HepG2 (cell line): ENCODE data around the gene ALDH1A1. TPM values are rescaled to one million over a fixed set of nuclear protein-coding genes. Genes with fewer than 3 reads are reported as not detected.

Experiments
- ARNTL ChIP-seq: sonication (generic); formaldehyde crosslinking; IDR thresholded peaks from 2 replicates; pipeline ENCODE4 v1.4.0; 2020; ENCODE audit warnings: mild to moderate bottlenecking, missing genetic modification reagents
- JDP2 ChIP-seq: sonication (generic); formaldehyde crosslinking; IDR thresholded peaks from 2 replicates; pipeline ENCODE4 v1.8.1; 2022; ENCODE audit warnings: missing genetic modification reagents, borderline replicate concordance
- PLSCR1 ChIP-seq: sonication (generic); formaldehyde crosslinking; IDR thresholded peaks from 2 replicates; pipeline ENCODE4 v1.5.0; 2020; ENCODE audit warnings: missing genetic modification reagents, mild to moderate bottlenecking, borderline replicate concordance
- POLR2G ChIP-seq: fragments of 200-400 bp; formaldehyde crosslinking; IDR thresholded peaks from 2 replicates; pipeline ENCODE4 v1.6.1; 2018; ENCODE audit warnings: mild to moderate bottlenecking, low read depth, low read length, moderate library complexity
- SIN3B ChIP-seq: fragments of 150-350 bp; IDR thresholded peaks from 2 replicates; pipeline ENCODE4 v1.6.1; 2014; ENCODE audit warnings: low read length
- TBP ChIP-seq: sonication (generic); formaldehyde crosslinking; IDR thresholded peaks from 2 replicates; pipeline ENCODE4 v1.5.0; 2020; ENCODE audit warnings: missing genetic modification reagents
- USF2 ChIP-seq, 2 experiments: sonication (generic) in 1 of 2; formaldehyde crosslinking in 1 of 2; IDR thresholded peaks; 2 replicates each; pipeline versions ENCODE4 v1.5.1 to v1.6.1; 2011 to 2020; ENCODE audit warnings: borderline replicate concordance in 1 of 2, low read depth in 1 of 2, low read length in 1 of 2, mild to moderate bottlenecking in 1 of 2, missing genetic modification reagents in 1 of 2, moderate library complexity in 1 of 2
- ZBTB42 ChIP-seq: sonication (generic); formaldehyde crosslinking; IDR thresholded peaks from 2 replicates; pipeline ENCODE4 v1.5.0; 2020; ENCODE audit warnings: mild to moderate bottlenecking, missing genetic modification reagents
- ZNF12 ChIP-seq: sonication (generic); formaldehyde crosslinking; IDR thresholded peaks from 2 replicates; pipeline ENCODE4 v1.5.0; 2020; ENCODE audit warnings: missing genetic modification reagents
- ZNF280D ChIP-seq: sonication (generic); formaldehyde crosslinking; IDR thresholded peaks from 2 replicates; pipeline ENCODE4 v1.5.1; 2020; ENCODE audit warnings: mild to moderate bottlenecking, missing genetic modification reagents
- ZNF331 ChIP-seq: sonication (generic); formaldehyde crosslinking; IDR thresholded peaks from 2 replicates; pipeline ENCODE4 v1.4.0; 2020; ENCODE audit warnings: missing genetic modification reagents
- ZNF513 ChIP-seq: sonication (generic); formaldehyde crosslinking; conservative IDR thresholded peaks from 2 replicates; pipeline ENCODE4 v1.5.0; 2020; ENCODE audit warnings: missing genetic modification reagents
- ZXDC ChIP-seq: sonication (generic); formaldehyde crosslinking; IDR thresholded peaks from 2 replicates; pipeline ENCODE4 v1.5.0; 2020; ENCODE audit warnings: mild to moderate bottlenecking, missing genetic modification reagents
- polyA plus RNA-seq, 8 experiments: library from polyadenylated mRNA; depleted of rRNA in 3 of 8; stranded (reverse) in 7 of 8; unstranded in 1 of 8; fragments of >200 nt; fragmentation: Illumina TruSeq in 4 of 8; extraction: Trizol in 4 of 8; gene quantifications; 2 replicates each; pipeline versions ENCODE4 v1.2.1 to v1.2.3, GENCODE V29; 2011 to 2016; ENCODE audit warnings: low read depth in 4 of 8, missing spikeins in 1 of 8, mixed read lengths in 1 of 8; ENCODE audit not compliant: insufficient read depth in 1 of 8
- total RNA-seq, 5 experiments: library from RNA; depleted of rRNA; stranded (reverse); fragments of >200 nt; fragmentation: Illumina TruSeq; extraction: Trizol; gene quantifications; 2 replicates each; pipeline ENCODE4 v1.2.3, GENCODE V29; 2016; ENCODE audit warnings: low read depth in 1 of 5

The ALDH1A1 gene
- total and polyA plus RNA-seq, 2 of the 13 experiments (the other 11 are each of a cell fraction or from before 2014, with no cell fraction given), result 88.2 to 439 TPM

- TF ChIP-seq PLSCR1 (CRISPR knock-in tag), result no peak
- TF ChIP-seq POLR2G, result no peak
- TF ChIP-seq ZNF280D (CRISPR knock-in tag), result no peak
- TF ChIP-seq SIN3B, result no peak
- no peak for TF ChIP-seq TBP
- no peak for TF ChIP-seq ZXDC
- no peak for TF ChIP-seq ZNF513 (CRISPR knock-in tag)
- no peak for TF ChIP-seq ZNF12 (CRISPR knock-in tag)
- TF ChIP-seq ZNF331 (CRISPR knock-in tag), result no peak
- TF ChIP-seq ZBTB42 (CRISPR knock-in tag), result no peak
- TF ChIP-seq ARNTL (CRISPR knock-in tag), result no peak
- no peak for TF ChIP-seq USF2 (IDR thresholded peaks at IDR 0.05; ENCODE audit: low read depth, low read length)
- TF ChIP-seq USF2 (CRISPR knock-in tag; IDR thresholded peaks at IDR 0.05; ENCODE audit: borderline replicate concordance), result no peak
- TF ChIP-seq JDP2, result no peak
Measured at GRCh38 chr9:72996684-72997314, 43.9 kb upstream of the ALDH1A1 start (continued).
